Measurements from ENCODE around the gene GINS2.

Gene GINS2

GRCh38 chr16:85710732-85711131 lies 22.0 kb upstream of the GINS2 start:
- 0 out of 2 replicates have a peak, but pooled peaks have one; percentile 43 for TF ChIP-seq ZFP3 (CRISPR knock-in tag; IDR thresholded peaks at IDR 0.05)
- TF ChIP-seq ZC3H10 (CRISPR knock-in tag; IDR thresholded peaks at IDR 0.05), result no peak
- ATAC-seq, result no peak

GRCh38 chr16:85709766-85710585 lies 21.2 kb upstream of the GINS2 start:
- TF ChIP-seq TCF4 (CRISPR knock-in tag; IDR thresholded peaks at IDR 0.05; ENCODE audit: borderline replicate concordance), result no peak
- no peak for TF ChIP-seq ISL1 (CRISPR knock-in tag; IDR thresholded peaks at IDR 0.05)
- no peak for TF ChIP-seq SNAI2 (CRISPR knock-in tag; IDR thresholded peaks at IDR 0.05)
- no peak for TF ChIP-seq ARNTL (CRISPR knock-in tag; IDR thresholded peaks at IDR 0.05; ENCODE audit: borderline replicate concordance, low read depth)
- TF ChIP-seq ZNF8 (CRISPR knock-in tag; IDR thresholded peaks at IDR 0.05), result no peak
- no peak for TF ChIP-seq OSR1 (CRISPR knock-in tag; IDR thresholded peaks at IDR 0.05)
- no peak for TF ChIP-seq ZNF70 (CRISPR knock-in tag; IDR thresholded peaks at IDR 0.05)
- no peak for TF ChIP-seq CSRNP3 (CRISPR knock-in tag; IDR thresholded peaks at IDR 0.05)
- no peak for TF ChIP-seq ZFP3 (CRISPR knock-in tag; IDR thresholded peaks at IDR 0.05)
- no peak for TF ChIP-seq ZFP30 (CRISPR knock-in tag; IDR thresholded peaks at IDR 0.05)
- ATAC-seq, result no peak

GRCh38 chr16:85708338-85708737 lies 19.6 kb upstream of the GINS2 start:
- no peak for TF ChIP-seq CSDC2 (CRISPR knock-in tag; IDR thresholded peaks at IDR 0.05)
- TF ChIP-seq ZNF70 (CRISPR knock-in tag; IDR thresholded peaks at IDR 0.05), result no peak
- TF ChIP-seq, protein P1, sequence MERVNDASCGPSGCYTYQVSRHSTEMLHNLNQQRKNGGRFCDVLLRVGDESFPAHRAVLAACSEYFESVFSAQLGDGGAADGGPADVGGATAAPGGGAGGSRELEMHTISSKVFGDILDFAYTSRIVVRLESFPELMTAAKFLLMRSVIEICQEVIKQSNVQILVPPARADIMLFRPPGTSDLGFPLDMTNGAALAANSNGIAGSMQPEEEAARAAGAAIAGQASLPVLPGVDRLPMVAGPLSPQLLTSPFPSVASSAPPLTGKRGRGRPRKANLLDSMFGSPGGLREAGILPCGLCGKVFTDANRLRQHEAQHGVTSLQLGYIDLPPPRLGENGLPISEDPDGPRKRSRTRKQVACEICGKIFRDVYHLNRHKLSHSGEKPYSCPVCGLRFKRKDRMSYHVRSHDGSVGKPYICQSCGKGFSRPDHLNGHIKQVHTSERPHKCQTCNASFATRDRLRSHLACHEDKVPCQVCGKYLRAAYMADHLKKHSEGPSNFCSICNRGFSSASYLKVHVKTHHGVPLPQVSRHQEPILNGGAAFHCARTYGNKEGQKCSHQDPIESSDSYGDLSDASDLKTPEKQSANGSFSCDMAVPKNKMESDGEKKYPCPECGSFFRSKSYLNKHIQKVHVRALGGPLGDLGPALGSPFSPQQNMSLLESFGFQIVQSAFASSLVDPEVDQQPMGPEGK (CRISPR knock-in tag; IDR thresholded peaks at IDR 0.05; ENCODE audit: borderline replicate concordance), result no peak
- TF ChIP-seq CREB5 (CRISPR knock-in tag; IDR thresholded peaks at IDR 0.05; ENCODE audit: low read depth), result no peak
- TF ChIP-seq GLIS3 (CRISPR knock-in tag; IDR thresholded peaks at IDR 0.05), result no peak
- TF ChIP-seq OSR1 (CRISPR knock-in tag; IDR thresholded peaks at IDR 0.05), result no peak
- no peak for TF ChIP-seq TOX (CRISPR knock-in tag; IDR thresholded peaks at IDR 0.05; ENCODE audit: borderline replicate concordance)
- no peak for TF ChIP-seq ZFP3 (CRISPR knock-in tag; IDR thresholded peaks at IDR 0.05)
- TF ChIP-seq, protein P2, sequence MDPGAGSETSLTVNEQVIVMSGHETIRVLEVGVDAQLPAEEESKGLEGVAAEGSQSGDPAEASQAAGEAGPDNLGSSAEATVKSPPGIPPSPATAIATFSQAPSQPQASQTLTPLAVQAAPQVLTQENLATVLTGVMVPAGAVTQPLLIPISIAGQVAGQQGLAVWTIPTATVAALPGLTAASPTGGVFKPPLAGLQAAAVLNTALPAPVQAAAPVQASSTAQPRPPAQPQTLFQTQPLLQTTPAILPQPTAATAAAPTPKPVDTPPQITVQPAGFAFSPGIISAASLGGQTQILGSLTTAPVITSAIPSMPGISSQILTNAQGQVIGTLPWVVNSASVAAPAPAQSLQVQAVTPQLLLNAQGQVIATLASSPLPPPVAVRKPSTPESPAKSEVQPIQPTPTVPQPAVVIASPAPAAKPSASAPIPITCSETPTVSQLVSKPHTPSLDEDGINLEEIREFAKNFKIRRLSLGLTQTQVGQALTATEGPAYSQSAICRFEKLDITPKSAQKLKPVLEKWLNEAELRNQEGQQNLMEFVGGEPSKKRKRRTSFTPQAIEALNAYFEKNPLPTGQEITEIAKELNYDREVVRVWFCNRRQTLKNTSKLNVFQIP (CRISPR knock-in tag; IDR thresholded peaks at IDR 0.05; ENCODE audit: borderline replicate concordance, low read depth), result no peak
- no peak for TF ChIP-seq ZC3H10 (CRISPR knock-in tag; IDR thresholded peaks at IDR 0.05)
- no peak for TF ChIP-seq ZNF8 (CRISPR knock-in tag; IDR thresholded peaks at IDR 0.05)
- ATAC-seq, result no peak

DNA sequence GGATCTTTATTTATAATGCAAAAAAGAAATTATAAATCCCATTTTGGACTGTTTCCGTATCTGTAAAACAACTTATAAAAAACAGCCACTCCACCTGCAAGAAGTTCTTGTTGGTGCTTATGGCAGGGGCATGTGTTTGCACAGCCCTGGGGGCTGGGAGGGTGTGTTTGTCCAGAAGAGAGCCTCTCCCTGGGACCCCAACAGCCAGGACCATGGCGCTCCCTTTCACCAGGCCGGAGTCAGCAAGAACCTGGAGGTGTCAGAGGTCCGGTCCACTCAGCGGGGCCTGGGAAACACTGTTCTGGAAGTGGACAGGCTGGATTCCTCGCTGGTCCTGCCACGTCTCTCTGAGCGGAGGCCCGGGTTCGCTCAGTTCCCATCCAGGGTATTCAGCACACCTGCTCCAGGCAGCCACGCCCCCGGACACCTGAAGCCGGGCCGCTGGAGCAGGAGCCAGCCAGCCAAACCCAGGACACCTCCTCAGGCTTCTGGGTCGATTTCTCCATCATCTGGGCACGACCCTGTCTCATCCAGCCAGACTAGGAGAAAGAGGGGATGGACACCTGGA lies 18.9 kb upstream of the GINS2 start:
- TF ChIP-seq, protein P2 (CRISPR knock-in tag; IDR thresholded peaks at IDR 0.05; ENCODE audit: borderline replicate concordance, low read depth), result no peak
- TF ChIP-seq ISL1 (CRISPR knock-in tag; IDR thresholded peaks at IDR 0.05) (no peak), PPARA (CRISPR knock-in tag; IDR thresholded peaks at IDR 0.05; ENCODE audit: borderline replicate concordance) (no peak), TOX (CRISPR knock-in tag; IDR thresholded peaks at IDR 0.05; ENCODE audit: borderline replicate concordance) (no peak), ARNTL (CRISPR knock-in tag; IDR thresholded peaks at IDR 0.05; ENCODE audit: borderline replicate concordance, low read depth) (no peak), GLIS3 (CRISPR knock-in tag; IDR thresholded peaks at IDR 0.05) (no peak), ZC3H10 (CRISPR knock-in tag; IDR thresholded peaks at IDR 0.05) (no peak), ZFP3 (CRISPR knock-in tag; IDR thresholded peaks at IDR 0.05) (no peak), ZNF8 (CRISPR knock-in tag; IDR thresholded peaks at IDR 0.05) (no peak), CSDC2 (CRISPR knock-in tag; IDR thresholded peaks at IDR 0.05) (no peak)
- TF ChIP-seq, protein P1 (CRISPR knock-in tag; IDR thresholded peaks at IDR 0.05; ENCODE audit: borderline replicate concordance), result no peak

More for the DNA sequence above, 18.9 kb upstream of the GINS2 start:
- ATAC-seq, result no peak
